PFSK-1 (cell line): ENCODE measurements around the gene GLIS1.

Source experiments
- FOXP2 ChIP-seq: optimal IDR thresholded peaks from 2 replicates; pipeline ENCODE3; 2011; ENCODE audit warnings: borderline replicate concordance, control low read depth, inconsistent platforms; ENCODE audit not compliant: insufficient read depth; ENCODE audit errors: extremely low read length, extremely low read depth
- POLR2AphosphoS5 ChIP-seq: IDR thresholded peaks from 2 replicates; pipeline ENCODE4 v1.6.1; 2012; ENCODE audit warnings: low read depth, mild to moderate bottlenecking, control low read depth, low read length, moderate library complexity
- TAF1 ChIP-seq: IDR thresholded peaks from 2 replicates; pipeline ENCODE4 v1.6.1; 2012; ENCODE audit warnings: low read length, control low read depth, borderline replicate concordance; ENCODE audit not compliant: insufficient read depth
- TF ChIP-seq, protein P1 (sequence below), 2 experiments: IDR thresholded peaks; 2 replicates each; pipeline versions ENCODE4 v1.6.1 to v1.8.0; 2011 to 2012; ENCODE audit warnings: low read depth in 2 of 2, low read length in 2 of 2, control low read depth in 1 of 2, inconsistent platforms in 1 of 2, mild to moderate bottlenecking in 1 of 2, moderate library complexity in 1 of 2; ENCODE audit not compliant: insufficient read depth in 1 of 2

DNA sequence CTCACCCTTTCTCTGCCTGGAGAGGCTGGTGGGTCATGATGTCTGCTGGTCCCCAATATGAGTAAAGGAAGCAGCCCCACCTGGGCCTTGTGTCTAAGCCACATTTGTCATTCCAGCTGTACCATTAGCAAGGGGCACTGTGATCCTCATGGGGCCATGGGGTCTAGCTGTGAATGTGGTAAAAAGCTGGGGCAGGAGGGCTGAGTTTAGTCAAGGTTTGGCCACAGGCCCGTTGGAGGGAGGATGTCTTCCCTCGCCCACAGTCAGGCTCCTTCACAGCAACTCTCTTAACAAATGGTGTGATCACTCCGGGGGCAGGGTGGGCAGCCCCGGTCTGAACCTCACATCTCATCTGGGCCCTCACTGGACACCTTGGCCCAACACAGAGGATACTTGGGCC lies 164.3 kb downstream of the GLIS1 start:
- TF ChIP-seq, protein P1, sequence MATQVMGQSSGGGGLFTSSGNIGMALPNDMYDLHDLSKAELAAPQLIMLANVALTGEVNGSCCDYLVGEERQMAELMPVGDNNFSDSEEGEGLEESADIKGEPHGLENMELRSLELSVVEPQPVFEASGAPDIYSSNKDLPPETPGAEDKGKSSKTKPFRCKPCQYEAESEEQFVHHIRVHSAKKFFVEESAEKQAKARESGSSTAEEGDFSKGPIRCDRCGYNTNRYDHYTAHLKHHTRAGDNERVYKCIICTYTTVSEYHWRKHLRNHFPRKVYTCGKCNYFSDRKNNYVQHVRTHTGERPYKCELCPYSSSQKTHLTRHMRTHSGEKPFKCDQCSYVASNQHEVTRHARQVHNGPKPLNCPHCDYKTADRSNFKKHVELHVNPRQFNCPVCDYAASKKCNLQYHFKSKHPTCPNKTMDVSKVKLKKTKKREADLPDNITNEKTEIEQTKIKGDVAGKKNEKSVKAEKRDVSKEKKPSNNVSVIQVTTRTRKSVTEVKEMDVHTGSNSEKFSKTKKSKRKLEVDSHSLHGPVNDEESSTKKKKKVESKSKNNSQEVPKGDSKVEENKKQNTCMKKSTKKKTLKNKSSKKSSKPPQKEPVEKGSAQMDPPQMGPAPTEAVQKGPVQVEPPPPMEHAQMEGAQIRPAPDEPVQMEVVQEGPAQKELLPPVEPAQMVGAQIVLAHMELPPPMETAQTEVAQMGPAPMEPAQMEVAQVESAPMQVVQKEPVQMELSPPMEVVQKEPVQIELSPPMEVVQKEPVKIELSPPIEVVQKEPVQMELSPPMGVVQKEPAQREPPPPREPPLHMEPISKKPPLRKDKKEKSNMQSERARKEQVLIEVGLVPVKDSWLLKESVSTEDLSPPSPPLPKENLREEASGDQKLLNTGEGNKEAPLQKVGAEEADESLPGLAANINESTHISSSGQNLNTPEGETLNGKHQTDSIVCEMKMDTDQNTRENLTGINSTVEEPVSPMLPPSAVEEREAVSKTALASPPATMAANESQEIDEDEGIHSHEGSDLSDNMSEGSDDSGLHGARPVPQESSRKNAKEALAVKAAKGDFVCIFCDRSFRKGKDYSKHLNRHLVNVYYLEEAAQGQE (IDR thresholded peaks at IDR 0.05; ENCODE audit: insufficient read depth in 1 of 2, low read depth in 2 of 2, low read length in 2 of 2), result no peak
- no peak for TF ChIP-seq POLR2AphosphoS5
- TF ChIP-seq TAF1, result no peak
- TF ChIP-seq FOXP2, result no peak
